NCI-H2029 (cell line): Measurements from ENCODE around the gene HMGN1.

ENCODE experiments used
- DNase-seq: peaks from one replicate; lab custom pipeline; 2025; lab: John Stamatoyannopoulos, UW

Gene HMGN1

GRCh38 chr21:39367783-39368182 lies 18.9 kb upstream of the HMGN1 start:
- DNase-seq = no peak

DNA sequence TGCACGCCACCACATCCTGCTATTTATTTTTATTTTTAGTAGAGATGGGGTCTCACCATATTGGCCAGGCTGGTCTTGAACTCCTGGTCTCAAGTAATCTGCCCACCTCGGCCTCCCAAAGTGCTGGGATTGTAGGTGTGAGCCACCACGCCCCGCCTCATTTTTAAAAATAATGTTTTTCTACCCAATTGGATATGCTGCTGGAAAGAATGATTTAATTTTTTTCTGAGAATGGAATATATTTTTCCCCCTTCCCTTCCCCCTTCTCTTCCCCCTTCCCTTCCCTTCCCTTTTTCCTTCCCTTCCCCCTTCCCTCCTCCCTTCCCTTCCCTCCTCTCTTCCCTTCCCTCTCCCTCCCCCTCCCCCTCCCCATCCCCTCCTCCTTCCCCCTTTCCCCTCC lies 17.7 kb upstream of the HMGN1 start:
- DNase-seq = no peak

DNA sequence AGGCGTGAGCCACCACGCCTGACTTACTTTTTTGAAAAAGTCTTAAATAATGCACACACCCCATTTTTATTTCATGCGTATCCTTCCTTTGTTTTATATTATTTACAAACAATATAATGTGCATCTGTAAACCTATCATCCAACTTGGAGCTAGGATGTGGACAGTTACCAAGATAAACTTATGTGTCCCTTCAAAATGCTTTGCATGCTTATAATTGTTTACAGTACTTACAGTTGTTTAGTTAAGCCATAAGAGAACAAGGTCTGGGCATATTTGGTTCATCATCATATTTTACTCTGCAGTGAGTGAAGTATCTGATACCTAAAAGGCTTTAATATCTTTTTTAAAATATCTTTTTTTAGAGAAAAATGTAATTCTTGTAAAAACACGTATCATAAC lies 16.1 kb upstream of the HMGN1 start:
- DNase-seq = no peak

DNA sequence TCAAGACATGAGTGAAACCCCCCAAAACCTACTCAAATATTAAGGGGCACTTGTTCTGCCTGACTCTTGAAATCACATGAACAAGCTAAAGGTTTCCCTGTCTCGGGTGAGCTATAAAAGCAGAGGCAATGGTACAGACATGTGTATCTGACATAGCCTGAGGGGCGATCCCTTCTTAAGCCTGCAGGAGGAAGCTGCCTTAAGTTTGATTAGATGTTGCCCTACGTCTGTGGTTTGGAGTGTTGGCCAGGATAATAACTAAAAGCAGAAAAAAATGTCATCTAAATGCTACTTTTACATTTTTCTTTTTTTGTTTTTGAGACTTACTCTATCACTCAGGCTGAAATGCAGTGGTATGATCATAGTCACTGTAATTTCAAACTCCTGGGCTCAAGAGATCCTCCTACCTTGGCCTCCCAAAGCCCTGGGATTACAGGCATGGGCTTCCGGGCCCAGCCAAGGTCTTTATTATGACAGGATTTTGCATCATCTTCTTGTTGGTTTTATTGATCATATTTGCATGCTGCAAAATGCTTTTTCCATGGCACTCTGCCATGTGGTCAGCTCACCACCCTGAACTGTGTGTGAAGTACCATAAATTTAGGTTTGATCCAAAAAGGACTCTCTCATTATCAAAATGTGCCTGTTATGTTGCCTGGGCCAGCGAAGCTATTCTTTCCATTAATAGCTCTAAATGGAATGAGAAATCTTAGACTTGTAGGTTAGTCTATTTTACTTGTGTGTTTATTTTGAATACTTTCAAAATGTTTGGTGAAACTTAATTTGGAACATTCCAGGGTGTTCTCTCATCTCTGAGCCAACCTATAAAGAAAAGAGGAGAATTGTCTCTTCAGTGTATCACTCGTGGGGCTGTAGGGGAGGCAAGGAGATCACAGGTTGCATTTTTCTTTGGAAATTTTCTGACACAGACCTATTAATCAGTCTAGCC lies 15.0 kb upstream of the HMGN1 start:
- DNase-seq = no peak

- DNase-seq = no peak
These were observed 13.8 kb upstream of the HMGN1 start for GRCh38 chr21:39362733-39363132.

- DNase-seq = no peak
These were observed 10.5 kb upstream of the HMGN1 start for GRCh38 chr21:39359382-39359781.

DNA sequence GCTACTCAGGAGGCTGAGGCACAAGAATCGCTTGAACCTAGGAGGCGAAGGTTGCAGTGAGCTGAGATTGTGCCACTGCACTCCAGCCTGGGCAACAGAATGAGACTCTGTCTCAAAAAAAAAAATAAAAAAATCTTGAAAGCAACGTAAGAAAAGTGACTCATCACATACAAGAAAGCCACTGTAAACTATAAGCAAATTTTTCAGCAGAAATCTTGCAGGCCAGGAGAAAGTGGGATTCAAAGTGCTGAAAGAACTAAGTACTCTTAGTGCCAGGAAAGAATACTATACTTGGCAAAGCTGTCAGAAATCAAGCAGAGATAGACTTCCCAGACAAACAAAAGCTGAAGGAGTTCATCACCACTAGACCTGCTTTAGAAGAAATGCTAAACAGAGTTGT lies 4.4 kb upstream of the HMGN1 start:
- no peak for DNase-seq

DNA sequence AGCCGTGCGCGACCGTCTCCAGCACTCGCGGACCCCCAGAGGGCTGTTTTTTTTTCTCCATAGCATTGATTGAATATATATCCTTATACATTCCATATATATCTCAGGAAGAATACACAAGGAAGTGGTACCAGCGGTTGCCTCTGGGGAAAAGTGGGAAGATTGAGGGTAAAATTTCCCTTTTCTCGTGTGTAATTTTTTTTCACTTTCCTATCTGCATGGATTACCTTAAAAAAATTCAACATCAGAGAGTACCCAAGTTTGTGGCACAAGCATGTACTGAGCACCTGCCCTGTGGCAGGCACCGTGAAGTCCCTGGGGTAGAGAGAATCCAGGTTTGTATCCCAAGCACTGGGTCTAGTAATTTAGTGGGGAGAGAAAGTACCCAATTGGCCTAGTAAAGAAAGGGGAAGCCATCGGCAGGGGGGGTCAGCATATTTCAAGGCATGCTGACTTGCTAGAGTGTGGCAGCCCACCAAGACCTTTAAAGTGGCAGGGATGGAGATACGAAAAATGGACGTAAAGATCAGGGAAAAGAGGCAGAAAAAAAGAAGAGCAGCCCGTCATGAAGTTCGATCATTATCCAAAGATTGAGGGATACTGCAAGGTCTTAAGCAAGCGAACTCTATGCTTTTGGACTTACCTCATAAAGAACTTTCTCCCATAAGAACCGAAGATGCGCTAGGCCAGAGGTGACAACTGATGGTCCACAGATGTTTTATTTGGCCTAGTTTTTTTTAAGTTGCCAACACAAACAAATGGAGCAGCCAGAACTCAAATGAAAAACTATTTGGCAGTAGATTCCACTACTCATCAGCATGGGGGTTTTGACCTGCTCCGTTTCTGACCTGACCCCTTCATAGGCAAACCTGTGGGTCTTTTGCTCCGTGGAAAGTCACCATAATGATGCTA lies 1.5 kb upstream of the HMGN1 start:
- no peak for DNase-seq

DNA sequence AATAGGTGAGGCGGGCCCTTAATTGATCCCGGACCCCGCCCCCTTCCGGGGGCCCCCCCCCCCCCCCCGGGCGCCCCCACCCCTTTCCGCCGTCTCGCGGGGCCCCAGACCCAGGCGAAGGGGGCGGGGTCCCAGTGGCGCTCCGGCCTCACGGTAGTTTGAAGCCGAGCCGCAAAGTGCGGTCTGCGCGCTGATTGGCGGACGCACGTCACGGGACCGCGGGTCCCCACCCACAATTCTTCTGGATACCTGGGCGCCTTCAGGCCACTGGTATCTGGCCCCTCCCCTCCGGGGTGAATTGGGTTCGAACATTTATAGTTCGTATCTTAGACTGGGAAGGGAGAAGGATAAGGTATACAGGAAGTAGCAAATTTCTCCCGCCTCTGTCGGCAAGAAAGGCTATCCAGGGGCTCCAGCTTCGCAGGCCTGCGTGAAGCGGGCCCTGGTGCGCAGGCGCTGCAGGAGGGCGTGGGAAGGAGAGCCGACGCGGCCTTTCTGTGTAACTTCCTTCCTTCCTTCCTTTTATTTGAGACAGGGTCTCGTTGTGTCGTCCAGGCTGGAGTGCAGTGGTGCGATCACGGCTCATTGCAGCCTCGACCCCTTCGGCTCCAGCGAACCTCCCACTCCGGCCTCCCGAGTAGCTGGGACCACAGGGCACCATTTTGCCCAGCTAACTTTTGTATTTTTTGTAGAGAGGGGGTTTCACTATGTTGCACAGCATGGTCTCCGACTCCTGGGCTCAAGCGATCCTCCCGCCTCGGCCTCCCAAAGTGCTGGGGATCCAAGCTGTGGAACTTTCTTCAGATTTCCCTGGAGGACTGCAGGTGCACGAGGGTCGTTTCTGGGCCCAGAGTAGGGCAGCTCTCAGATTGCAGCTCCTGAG lies 564 bp upstream of the HMGN1 start:
- peak; percentile 98 for DNase-seq

DNA sequence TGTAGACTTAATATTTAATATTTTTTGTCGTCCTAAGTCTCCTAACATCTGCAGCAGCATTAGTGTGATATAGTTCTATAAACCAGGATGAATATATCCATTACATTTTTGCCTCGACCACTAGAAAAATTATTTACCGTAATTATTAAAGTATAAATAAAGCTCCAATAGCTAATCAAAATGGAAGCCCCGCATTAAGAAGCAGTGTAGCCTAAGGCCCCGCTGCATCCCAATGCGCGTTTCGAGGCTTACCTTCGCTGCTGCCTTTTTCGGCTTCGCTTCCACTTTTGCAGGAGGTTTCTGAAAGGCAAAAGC lies 891 bp downstream of the HMGN1 start:
- DNase-seq = no peak

- no peak for DNase-seq
These were observed 1.4 kb downstream of the HMGN1 start for GRCh38 chr21:39347537-39347936.

GRCh38 chr21:39346671-39347331 lies 2.1 kb downstream of the HMGN1 start:
- DNase-seq = no peak

DNA sequence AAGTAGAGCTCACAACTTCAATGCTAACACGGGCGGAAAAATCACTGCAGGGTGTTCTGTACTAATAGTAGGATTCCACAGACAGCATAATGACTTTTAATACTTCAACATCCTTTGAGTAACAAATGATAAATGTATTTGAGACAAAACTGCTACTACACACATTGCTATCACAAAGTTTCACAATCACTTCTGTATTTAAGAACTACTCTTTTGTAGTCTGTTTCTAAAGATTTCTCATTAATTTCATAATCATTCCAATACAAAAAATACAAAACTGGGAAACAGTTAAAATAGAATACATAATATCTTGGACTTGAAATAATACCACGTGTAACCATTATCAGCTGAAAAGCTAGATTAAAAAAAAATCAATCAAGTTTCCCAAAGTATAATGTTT lies 2.7 kb downstream of the HMGN1 start:
- no peak for DNase-seq

DNA sequence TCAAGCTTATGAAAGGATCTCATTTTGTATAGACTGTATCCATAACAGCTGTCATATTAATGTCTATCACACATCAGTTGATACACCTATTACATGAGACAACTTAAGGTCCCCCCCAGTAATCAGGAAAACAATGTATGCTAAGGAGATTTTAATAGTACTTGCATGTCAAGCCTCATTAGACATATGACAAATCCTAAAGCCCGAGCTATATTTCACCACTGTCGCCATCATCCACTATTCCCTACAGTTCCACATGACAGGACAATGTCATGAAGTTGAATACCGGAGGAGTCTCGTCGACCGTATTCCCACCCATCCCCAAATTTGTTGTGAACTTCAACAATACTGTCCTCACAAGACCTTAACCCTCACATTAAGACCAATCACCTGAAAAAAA lies 3.4 kb downstream of the HMGN1 start:
- no peak for DNase-seq

DNA sequence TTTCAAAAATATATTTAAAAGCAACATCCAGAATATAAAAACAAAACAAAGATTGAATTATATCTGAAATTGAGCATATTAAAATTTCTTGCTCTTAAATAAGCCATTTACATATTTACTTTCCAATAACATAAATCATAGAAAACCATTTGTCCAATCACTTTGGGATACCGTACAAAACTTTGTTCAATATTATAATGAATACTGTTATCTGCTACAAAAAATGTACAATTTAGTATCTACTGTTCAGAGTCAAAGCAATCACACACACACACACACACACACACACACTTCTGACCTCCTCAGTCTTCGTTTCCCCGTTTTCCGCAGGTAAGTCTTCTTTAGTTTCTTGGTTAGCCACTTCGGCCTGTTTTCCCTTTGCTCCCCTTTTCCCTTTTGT lies 4.0 kb downstream of the HMGN1 start:
- DNase-seq = no peak

GRCh38 chr21:39341249-39341923 lies 7.5 kb downstream of the HMGN1 start:
- no peak for DNase-seq

DNA sequence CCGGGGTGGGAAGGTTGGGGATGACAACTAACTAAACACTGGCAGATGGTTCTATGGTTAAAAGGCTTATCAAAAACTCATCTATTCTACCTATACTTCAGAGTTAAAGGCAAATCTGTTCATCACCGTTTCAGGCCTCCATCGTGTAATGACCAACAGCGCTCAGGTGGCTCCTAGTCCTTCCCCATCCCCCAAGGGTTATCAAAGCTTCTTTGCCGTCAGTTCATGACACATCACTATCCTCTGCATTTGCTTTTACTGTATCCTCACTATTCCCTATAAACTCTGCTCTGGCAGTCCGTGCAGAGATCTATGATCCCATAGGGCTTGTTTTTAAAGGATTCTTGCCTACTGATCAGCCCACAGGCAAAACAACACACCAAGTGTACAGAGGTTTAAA lies 8.2 kb downstream of the HMGN1 start:
- no peak for DNase-seq

GRCh38 chr21:39339231-39339630 lies 9.7 kb downstream of the HMGN1 start:
- no peak for DNase-seq

DNA sequence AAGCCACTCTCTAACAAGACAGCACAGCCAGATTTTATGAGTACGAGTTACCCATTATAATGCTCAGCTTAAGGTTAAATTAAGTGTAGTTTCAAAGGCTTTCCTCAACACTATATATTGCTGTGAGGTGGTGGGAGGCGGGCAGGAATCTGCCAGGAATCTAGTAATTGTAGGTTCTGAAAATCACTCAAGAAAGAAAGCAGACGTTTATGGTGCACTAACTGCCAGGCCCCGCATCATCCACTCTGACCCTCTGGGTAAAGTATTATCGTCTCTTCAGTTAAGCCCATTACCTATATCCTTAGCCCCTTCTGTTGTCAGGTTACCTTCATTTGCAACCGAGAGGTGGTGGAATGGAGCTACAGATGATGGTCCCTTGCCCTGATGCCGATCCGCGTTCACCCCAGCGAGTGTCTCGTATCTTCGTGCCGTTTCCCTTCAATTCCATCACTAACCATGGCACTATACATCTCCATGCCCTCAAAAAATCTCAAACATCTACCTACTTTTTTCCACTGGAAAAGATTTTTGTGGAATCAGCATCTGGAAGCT lies 12.4 kb downstream of the HMGN1 start:
- DNase-seq = no peak

- no peak for DNase-seq
These were observed 14.3 kb downstream of the HMGN1 start for GRCh38 chr21:39334611-39335010.

GRCh38 chr21:39332175-39332574 lies 16.7 kb downstream of the HMGN1 start:
- DNase-seq = no peak
